Breast epithelium (tissue), 3 donors: ENCODE results near the gene FLCN.
"Not testable (repeated sequence)": the region's sequence is repeated elsewhere in the genome, so short reads cannot be mapped to it uniquely, and the experiment has no call there.

Source experiments
- POLR2A ChIP-seq: fragments of 450-650 bp; IDR thresholded peaks from one replicate; pipeline ENCODE4 v1.6.1; 2016; ENCODE audit warnings: antibody characterized with exemption, mild to moderate bottlenecking, moderate library complexity
- POLR2AphosphoS5 ChIP-seq, 3 donors: sonication (generic); formaldehyde crosslinking; IDR thresholded peaks; one replicate each; pipeline ENCODE4 v1.6.1; 2017; ENCODE audit warnings: antibody characterized with exemption in 3 of 3
- TF ChIP-seq, protein P1 (sequence below), 3 donors: fragments of 450-650 bp; IDR thresholded peaks; one replicate each; pipeline ENCODE4 v1.5.1; 2016 to 2017; ENCODE audit warnings: antibody characterized with exemption in 3 of 3, mild to moderate bottlenecking in 3 of 3, moderate library complexity in 3 of 3

DNA sequence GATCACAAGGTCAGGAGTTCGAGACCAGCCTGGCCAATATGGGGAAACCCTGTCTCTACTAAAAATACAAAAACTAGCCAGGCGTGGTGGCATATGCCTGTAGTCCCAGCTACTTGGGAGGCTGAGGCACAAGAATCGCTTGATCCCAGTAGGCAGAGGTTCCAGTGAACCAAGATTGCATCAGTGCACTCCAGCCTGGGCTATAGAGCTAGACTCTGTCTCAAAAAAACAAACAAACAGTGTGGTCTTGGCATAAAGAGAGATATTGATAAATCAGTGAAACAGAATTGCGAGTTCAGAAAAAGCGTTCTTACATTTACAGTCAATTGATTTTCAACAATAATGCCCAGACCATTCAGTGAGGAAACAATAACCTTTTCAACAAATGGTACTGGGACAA, 41.5 kb downstream of the FLCN start:
- TF ChIP-seq POLR2AphosphoS5 (IDR thresholded peaks at IDR 0.05); POLR2A: not testable (repeated sequence)
- TF ChIP-seq, protein P1, sequence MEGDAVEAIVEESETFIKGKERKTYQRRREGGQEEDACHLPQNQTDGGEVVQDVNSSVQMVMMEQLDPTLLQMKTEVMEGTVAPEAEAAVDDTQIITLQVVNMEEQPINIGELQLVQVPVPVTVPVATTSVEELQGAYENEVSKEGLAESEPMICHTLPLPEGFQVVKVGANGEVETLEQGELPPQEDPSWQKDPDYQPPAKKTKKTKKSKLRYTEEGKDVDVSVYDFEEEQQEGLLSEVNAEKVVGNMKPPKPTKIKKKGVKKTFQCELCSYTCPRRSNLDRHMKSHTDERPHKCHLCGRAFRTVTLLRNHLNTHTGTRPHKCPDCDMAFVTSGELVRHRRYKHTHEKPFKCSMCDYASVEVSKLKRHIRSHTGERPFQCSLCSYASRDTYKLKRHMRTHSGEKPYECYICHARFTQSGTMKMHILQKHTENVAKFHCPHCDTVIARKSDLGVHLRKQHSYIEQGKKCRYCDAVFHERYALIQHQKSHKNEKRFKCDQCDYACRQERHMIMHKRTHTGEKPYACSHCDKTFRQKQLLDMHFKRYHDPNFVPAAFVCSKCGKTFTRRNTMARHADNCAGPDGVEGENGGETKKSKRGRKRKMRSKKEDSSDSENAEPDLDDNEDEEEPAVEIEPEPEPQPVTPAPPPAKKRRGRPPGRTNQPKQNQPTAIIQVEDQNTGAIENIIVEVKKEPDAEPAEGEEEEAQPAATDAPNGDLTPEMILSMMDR (IDR thresholded peaks at IDR 0.05) = not testable (repeated sequence)
